ENCODE data around the gene IQCH. TPM values are rescaled to one million over a fixed set of nuclear protein-coding genes. Genes with fewer than 3 reads are reported as not detected.

The IQCH gene
- total and polyA plus RNA-seq, 12 donors = 0.67 to 7.3 (median 2.9) TPM

DNA sequence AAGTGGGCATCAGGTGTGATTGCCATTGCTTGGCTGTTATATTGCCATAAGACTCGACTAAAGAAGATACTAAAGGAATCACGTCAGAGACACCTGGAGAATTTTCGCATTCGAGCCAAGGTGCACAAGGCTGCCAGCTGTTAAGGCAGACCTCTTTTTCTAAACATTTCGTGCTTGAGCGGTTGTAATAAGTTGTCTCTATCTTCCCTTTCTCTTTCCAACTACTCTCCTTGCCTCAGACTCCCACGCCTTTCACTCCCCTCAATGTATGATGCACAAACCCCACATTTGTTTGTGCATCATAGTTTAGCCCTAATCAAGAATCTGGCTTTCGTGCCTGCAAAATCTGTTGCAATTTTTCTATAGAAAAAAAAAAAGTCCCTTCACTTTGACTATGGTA lies 118.0 kb downstream of the IQCH start:
- H3K27ac ChIP-seq = no peak overlapping the region
- DNase-seq = no peak
- intact Hi-C loops (cut with DNase I) = no loop called here
- no peaks in the 10 kb centered on the region for H3K4me1 ChIP-seq (replicated peaks in 1 of 2)
- TF ChIP-seq, protein P1, sequence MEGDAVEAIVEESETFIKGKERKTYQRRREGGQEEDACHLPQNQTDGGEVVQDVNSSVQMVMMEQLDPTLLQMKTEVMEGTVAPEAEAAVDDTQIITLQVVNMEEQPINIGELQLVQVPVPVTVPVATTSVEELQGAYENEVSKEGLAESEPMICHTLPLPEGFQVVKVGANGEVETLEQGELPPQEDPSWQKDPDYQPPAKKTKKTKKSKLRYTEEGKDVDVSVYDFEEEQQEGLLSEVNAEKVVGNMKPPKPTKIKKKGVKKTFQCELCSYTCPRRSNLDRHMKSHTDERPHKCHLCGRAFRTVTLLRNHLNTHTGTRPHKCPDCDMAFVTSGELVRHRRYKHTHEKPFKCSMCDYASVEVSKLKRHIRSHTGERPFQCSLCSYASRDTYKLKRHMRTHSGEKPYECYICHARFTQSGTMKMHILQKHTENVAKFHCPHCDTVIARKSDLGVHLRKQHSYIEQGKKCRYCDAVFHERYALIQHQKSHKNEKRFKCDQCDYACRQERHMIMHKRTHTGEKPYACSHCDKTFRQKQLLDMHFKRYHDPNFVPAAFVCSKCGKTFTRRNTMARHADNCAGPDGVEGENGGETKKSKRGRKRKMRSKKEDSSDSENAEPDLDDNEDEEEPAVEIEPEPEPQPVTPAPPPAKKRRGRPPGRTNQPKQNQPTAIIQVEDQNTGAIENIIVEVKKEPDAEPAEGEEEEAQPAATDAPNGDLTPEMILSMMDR (IDR thresholded peaks at IDR 0.05) = no peak
- TF ChIP-seq POLR2A (IDR thresholded peaks at IDR 0.05) = no peak
- no peak overlapping the region for H3K4me3 ChIP-seq
- no peaks in the 10 kb centered on the region for H3K27me3 ChIP-seq
- WGBS, 4 donors = 90 to 95% (median 93%) methylated on average over 8 of the region's 8 CpGs
- H3K36me3 ChIP-seq (replicated peaks in 1 of 2) = no peaks in the 10 kb centered on the region
- H3K9me3 ChIP-seq (replicated peaks in 1 of 3) = no peaks in the 10 kb centered on the region

DNA sequence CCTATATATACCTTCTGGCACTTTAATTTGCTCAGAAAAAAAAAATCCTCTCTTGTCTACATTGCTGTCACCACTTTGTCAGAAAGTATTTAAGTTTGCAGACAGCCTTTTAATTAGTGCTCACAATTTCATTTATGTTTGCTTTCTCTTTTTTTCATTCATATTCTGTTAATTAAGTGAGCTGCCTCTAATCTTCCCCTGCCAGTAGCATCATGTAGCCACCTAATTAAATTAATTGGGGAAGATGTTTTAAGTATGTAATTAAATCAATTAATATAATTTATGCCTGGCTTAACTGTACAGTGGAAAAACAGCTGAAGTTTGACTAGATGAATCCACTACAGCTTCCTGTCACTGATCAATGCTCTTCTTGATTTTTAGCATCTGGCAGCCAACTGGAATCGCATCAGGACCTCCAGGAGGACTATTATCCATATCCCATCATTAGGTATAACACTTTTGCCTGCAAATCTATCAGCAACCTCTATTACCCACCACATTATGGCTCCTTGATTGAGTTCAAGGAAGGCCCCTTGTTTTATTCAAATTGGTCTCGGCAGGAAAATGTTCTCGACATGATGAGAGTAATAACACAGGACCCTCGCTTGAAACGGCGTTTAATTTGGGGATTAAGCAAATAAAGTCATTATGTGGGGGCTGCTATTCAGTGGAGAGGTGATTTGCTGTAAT lies 118.5 kb downstream of the IQCH start:
- Histone ChIP-seq H3K9me3 (replicated peaks in 1 of 3) (no peaks in the 10 kb centered on the region), H3K27ac (no peak overlapping the region), H3K4me1 (replicated peaks in 1 of 2) (no peaks in the 10 kb centered on the region), H3K36me3 (replicated peaks in 1 of 2) (no peaks in the 10 kb centered on the region), H3K4me3 (no peak overlapping the region), H3K27me3 (no peaks in the 10 kb centered on the region)
- 86 to 91% (median 87%) methylated on average over 6 of the region's 6 CpGs for WGBS, 4 donors
- intact Hi-C loops (cut with DNase I) = no loop called here
- DNase-seq = no peak
- TF ChIP-seq, protein P1 (IDR thresholded peaks at IDR 0.05) = no peak
- TF ChIP-seq POLR2A (IDR thresholded peaks at IDR 0.05) = no peak

DNA sequence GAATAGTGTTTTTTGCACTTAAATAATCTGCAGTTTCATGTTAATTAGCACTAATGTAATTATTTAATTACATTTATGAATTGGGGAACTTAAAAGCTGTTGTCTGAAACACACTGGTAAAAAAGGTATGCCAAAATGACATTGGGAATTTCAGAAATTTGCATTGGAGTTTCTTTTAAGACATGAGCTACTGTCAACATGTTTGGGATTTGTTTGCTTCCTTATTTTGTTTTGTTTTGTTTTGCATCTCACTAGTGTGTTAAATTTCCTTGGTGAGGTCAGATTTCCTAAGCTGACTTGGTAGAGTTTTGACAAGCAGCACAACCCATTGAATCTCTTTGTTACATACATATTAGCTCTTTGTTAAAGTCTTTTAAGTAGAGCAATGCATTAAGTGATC lies 119.4 kb downstream of the IQCH start:
- intact Hi-C loops (cut with DNase I) = no loop called here
- TF ChIP-seq, protein P1 (IDR thresholded peaks at IDR 0.05) = no peak
- no peak for TF ChIP-seq POLR2A (IDR thresholded peaks at IDR 0.05)
- Histone ChIP-seq H3K36me3 (replicated peaks in 1 of 2) (no peaks in the 10 kb centered on the region), H3K9me3 (replicated peaks in 1 of 3) (no peaks in the 10 kb centered on the region), H3K27ac (no peak overlapping the region), H3K4me1 (replicated peaks in 1 of 2) (no peaks in the 10 kb centered on the region), H3K27me3 (no peaks in the 10 kb centered on the region), H3K4me3 (no peak overlapping the region)
- DNase-seq = no peak

DNA sequence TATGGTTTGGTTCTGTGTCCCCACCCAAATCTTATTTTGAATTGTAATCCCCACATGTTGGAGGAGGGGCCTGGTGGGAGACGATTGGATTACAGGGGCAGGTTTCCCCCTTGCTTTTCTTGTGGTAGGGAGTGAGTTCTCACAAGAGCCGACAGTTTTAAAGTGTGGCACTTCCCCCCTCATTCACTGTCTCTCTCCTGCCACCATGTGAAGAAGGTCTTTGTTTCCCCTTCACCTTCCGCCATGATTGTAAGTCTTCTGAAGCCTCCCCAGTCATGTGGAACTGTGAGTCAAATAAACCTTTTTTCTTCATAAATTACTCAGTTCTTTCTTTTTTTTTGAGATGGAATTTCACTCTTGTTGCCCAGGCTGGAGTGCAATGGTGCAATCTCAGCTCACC lies 124.9 kb downstream of the IQCH start:
- Histone ChIP-seq H3K27ac (no peak overlapping the region), H3K9me3 (replicated peaks in 1 of 3) (no peaks in the 10 kb centered on the region), H3K4me3 (no peak overlapping the region), H3K4me1 (replicated peaks in 1 of 2) (no peaks in the 10 kb centered on the region), H3K36me3 (replicated peaks in 1 of 2) (no peaks in the 10 kb centered on the region), H3K27me3 (no peaks in the 10 kb centered on the region)
- DNase-seq = no peak
- intact Hi-C loops (cut with DNase I) = no loop called here
- TF ChIP-seq, protein P1 (IDR thresholded peaks at IDR 0.05) = no peak
- TF ChIP-seq POLR2A (IDR thresholded peaks at IDR 0.05) = no peak
- 83 to 89% (median 86%) methylated on average over 3 of the region's 3 CpGs for WGBS, 4 donors
